GM12891 (cell line): Measurements from ENCODE around the gene CLEC18B.
"Not testable (repeated sequence)": the region's sequence is repeated elsewhere in the genome, so short reads cannot be mapped to it uniquely, and the experiment has no call there.

Experiments
- POLR2A ChIP-seq: IDR thresholded peaks from 2 replicates; pipeline ENCODE4 v1.6.1; 2011; ENCODE audit warnings: low read depth, low read length, control low read depth
- POLR2AphosphoS5 ChIP-seq: IDR thresholded peaks from 2 replicates; pipeline ENCODE4 v1.6.1; 2011; ENCODE audit warnings: low read depth, low read length, control low read depth
- POU2F2 ChIP-seq: IDR thresholded peaks from 2 replicates; pipeline ENCODE4 v1.6.1; 2011; ENCODE audit warnings: low read depth, mild to moderate bottlenecking, control low read depth, low read length, moderate library complexity
- SPI1 ChIP-seq: IDR thresholded peaks from 2 replicates; pipeline ENCODE4 v1.6.1; 2011; ENCODE audit warnings: low read depth, low read length, control low read depth
- TAF1 ChIP-seq: IDR thresholded peaks from 2 replicates; pipeline ENCODE4 v1.6.1; 2011; ENCODE audit warnings: low read depth, low read length, control low read depth

GRCh38 chr16:74412138-74412774 is 9.0 kb downstream of the CLEC18B start:
- not testable (repeated sequence) for TF ChIP-seq POLR2AphosphoS5, POLR2A, POU2F2, TAF1, SPI1
